Measurements from ENCODE around the gene PALS1. TPM values are rescaled to one million over a fixed set of nuclear protein-coding genes. Genes with fewer than 3 reads are reported as not detected.
"Not testable (repeated sequence)": the region's sequence is repeated elsewhere in the genome, so short reads cannot be mapped to it uniquely, and the experiment has no call there.

Gene PALS1
- total RNA-seq, 2 donors from 2014 or later = 30.6 to 52.3 TPM

GRCh38 chr14:67251573-67252226 lies 10.5 kb downstream of the PALS1 start:
- ATAC-seq = no peak
- intact Hi-C loops (cut with DNase I, micrococcal nuclease) = no loop called here

GRCh38 chr14:67253076-67253635 lies 11.9 kb downstream of the PALS1 start:
- DNase-seq = no peak
- no peak for ATAC-seq
- intact Hi-C loops (cut with DNase I, micrococcal nuclease) = no loop called here

More at GRCh38 chr14:67251573-67252226, 10.5 kb downstream of the PALS1 start:
- DNase-seq = no peak

GRCh38 chr14:67257906-67258305 lies 16.7 kb downstream of the PALS1 start:
- no peak for DNase-seq
- intact Hi-C loops (cut with DNase I, micrococcal nuclease) = no loop called here
- no peak for ATAC-seq

DNA sequence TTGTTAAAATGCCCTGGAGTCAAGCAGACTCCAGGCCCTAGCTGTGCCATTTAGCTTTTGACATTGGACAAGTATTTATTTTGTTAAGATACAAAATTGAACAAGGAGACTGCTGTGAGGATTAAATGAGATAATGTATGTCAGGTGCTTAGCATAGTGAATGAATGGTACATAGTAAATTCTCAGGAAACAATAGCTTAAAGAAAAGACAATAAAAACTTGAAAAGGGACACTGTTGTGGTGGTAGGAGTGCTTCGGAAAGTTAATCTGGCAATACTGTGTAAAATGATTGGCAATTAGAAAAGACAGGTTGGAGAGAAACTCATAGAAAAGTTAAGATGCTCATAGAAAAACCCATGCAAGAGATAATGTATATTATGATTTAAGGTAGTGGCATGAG lies 19.7 kb downstream of the PALS1 start:
- DNase-seq (no peak), ATAC-seq (no peak)
- intact Hi-C loops (cut with DNase I, micrococcal nuclease) = no loop called here

DNA sequence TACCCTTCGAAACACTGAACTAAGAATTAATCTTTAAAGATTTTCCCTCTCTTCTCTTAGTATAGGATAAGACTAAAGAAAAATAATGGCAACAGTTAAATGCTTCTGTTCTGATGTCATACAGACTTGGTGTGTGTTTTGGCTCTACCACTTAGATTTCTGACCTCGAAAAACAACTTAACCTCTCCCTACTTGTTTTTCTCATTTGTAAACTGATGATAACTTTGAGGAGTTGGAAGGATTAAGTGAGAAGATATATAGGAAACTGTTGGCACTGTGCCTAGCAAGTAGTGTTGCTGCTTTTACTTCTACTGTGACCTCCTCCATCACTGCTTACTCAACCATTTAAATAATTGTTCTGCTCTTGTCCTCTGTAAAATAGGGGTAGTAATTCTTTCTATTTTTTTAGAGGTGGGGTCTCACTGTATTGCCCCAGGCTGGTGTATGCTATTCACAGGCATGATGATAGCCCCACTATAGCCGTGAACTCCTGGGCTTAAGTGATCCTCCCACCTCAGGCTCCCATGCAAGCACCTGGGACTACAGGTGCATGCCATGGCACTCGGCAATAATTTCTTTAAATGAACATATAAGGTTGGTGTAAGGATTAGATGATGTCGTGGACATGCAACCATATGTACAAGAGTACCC lies 22.4 kb downstream of the PALS1 start:
- intact Hi-C loops (cut with DNase I, micrococcal nuclease) = no loop called here
- DNase-seq = no peak
- no peak for ATAC-seq

DNA sequence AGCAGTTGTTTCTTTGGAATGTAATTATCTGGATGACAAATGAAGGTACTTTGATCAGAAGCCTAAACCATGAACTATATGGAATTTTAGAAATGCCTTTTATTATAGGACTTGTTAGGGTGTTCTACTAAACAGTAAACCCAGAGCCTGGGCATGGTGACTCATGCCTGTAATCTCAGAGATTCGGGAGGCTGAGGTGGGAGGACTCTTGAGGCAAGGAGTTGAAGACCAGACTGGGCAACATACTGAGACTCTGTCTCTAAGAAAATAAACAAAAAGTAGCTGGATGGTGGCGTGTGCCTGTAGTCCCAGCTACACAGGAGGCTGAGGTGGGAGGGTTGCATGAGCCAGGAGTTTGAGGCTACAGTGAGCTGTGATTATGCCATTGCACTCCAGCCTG lies 23.9 kb downstream of the PALS1 start:
- ATAC-seq (peak; percentile 55), DNase-seq (no peak)
- intact Hi-C loops (cut with DNase I, micrococcal nuclease) = no loop called here

DNA sequence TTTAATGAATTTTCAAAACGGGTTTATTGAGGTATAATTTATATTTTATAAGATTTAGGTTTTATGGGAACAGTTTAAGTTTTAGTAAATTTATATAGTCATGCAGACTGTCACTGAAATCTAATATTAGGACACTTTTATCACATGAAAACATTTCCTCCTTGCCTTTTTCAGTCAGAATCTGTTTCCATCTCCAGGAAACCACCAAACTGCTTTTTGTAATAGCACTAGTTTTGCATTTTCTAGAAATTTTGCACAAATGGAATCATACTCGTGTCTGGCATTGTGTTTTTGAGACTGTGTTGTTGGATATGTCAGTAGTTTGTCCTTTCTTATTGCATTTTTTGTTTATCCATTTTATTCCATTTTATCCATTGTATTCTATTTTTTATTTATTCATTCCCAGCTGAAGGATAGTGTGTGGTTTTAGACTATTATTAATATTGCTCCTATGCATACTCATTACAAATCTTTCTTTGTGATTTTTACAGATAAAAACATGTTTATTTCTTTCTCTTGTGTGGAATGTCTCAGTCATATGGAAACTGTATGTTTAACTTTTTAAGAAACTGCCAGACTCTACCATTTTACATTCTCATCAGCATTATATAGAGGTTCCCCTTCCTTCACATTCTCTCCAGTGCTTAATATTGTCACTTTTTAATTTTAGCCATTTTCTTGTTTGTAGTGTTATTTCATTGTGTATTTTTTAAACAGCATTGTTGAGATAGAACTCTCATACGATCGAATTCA lies 26.5 kb downstream of the PALS1 start:
- DNase-seq (no peak), ATAC-seq (no peak)
- intact Hi-C loops (cut with DNase I, micrococcal nuclease) = no loop called here

DNA sequence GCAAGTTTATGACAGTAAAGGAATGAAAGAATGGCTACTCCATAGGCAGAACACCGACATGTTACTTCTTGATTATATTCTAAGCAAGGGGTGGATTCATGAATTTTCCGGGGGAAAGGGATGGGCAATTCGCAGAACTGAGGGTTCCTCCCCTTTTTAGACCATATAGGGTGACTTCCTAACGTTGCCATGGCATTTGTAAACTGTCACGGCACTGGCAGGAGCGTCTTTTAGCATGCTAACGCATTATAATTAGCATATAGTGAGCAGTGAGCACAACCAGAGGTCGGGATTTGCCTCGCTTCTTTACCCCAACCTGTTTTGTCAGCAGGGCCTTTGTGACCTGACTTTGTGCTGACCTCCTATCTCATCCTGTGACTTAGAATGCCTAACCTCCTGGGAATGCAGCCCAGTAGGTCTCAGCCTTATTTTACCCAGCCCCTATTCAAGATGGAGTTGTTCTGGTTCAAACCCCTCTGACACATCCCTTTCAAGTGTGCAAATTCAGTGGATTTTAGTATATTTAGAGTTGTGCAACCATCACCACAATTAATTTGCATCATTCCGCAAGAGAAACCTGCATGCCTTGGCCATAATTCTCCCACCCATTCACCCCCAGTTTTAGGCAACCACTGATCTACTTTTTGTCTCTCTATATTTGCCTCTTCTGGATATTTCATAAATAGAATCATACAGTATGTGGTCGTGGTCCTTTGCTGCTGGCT lies 27.4 kb downstream of the PALS1 start:
- DNase-seq (no peak), ATAC-seq (no peak)
- intact Hi-C loops (cut with DNase I, micrococcal nuclease) = no loop called here

GRCh38 chr14:67269298-67270060 lies 28.2 kb downstream of the PALS1 start:
- ATAC-seq (peak; percentile 18), DNase-seq (no peak)
- intact Hi-C loops (cut with DNase I, micrococcal nuclease) = no loop called here

DNA sequence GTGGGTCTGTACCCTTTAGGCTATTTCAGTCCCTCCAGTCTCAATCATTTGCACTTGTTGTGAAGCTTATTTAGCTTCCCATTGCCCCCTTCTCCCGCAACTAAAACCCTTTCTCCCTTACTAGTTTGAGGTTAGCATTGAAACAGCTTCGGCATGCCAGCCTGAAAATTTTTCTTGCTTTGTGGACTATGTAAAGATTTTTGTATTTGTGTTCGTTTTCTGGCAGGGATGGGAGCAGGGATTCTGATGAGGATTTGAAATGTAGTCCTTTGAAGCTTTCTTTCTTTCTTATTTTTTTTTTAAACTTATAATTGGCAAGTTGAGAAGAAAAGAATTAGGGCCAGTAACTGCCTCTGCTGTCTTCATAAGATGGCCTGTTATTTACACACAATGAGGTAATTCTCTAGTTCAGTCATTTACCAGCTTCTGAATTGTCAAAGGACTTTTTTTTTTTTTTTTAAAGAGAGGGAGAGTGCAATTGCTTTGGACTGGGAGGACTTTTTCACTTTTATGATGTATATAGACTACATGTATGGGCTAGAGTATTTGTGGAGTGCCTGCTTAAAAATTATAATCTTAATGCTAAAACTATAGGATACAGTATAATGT lies 29.0 kb downstream of the PALS1 start:
- ATAC-seq (peak; percentile 85), DNase-seq (no peak)
- intact Hi-C loops (cut with DNase I, micrococcal nuclease) = no loop called here

- no peak for ATAC-seq
- intact Hi-C loops (cut with DNase I, micrococcal nuclease) = no loop called here
- DNase-seq = no peak
Observed at GRCh38 chr14:67270933-67271332, 29.7 kb downstream of the PALS1 start.

DNA sequence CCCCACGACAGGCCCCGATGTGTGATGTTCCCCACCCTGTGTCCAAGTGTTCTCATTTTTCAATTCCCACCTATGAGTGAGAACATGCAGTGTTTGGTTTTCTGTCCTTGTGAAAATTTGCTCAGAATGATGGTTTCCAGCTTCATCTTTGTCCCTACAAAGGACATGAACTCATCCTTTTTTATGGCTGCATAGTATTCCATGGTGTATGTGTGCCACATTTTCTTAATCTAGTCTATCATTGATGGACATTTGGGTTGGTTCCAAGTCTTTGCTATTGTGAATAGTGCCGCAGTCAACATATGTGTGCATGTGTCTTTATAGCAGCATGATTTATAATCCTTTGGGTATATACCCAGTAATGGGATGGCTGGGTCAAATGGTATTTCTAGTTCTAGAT lies 32.0 kb downstream of the PALS1 start:
- DNase-seq; intact Hi-C loops (cut with DNase I, micrococcal nuclease); ATAC-seq: not testable (repeated sequence)

DNA sequence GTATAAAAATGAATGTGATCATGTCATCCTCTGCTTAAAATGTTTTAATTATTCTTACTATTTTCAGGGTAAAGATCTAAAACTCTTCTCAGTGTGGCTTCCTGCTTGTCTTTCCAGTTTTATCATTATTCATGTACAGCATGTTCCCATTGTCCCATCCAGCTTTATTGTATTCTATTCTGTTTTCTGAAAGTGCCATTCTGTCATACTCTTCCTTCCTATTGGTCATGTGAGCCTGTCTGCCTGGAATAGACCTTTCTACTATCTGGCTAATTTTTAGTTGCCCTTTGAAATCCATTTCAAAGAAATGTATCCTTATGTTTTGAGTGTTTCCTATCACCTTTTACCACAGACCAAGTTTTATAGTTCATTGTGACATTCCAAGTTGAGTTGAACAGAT lies 34.9 kb downstream of the PALS1 start:
- intact Hi-C loops (cut with DNase I, micrococcal nuclease) = no loop called here
- ATAC-seq = no peak
- no peak for DNase-seq

DNA sequence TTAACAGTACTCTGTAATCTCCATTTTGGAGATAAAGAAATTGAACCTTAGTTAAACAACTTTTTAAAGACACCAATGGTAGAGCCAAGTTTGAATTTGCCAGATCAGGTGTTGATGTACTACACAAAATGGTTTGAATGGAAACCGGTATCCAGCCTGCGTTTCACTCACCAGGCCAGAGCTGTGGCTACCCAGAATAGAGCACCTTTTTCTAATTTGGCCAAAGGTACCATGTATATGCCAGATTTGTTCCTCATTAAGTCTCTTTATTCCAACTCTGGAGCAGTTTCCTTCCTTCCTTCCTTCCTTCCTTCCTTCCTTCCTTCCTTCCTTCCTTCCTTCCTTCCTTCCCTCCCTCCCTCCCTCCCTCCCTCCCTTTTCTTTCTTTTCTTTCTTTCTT lies 39.3 kb downstream of the PALS1 start:
- intact Hi-C loops (cut with DNase I, micrococcal nuclease) = no loop called here
- DNase-seq (no peak), ATAC-seq (peak; percentile 42)

- ATAC-seq (peak; percentile 42), DNase-seq (no peak)
- intact Hi-C loops (cut with DNase I, micrococcal nuclease) = loop anchor here in 1 of 2 donors (5.0 kb wide), 1 partner anchor 119 kb away; no protein-coding TSS in a partner anchor
Observed at GRCh38 chr14:67285876-67286452, 44.7 kb downstream of the PALS1 start.
